ENCODE results near the gene ZNF787.
A peak's percentile ranks its signal among the peaks of the same experiment; 100 is the strongest.

Gene ZNF787

DNA sequence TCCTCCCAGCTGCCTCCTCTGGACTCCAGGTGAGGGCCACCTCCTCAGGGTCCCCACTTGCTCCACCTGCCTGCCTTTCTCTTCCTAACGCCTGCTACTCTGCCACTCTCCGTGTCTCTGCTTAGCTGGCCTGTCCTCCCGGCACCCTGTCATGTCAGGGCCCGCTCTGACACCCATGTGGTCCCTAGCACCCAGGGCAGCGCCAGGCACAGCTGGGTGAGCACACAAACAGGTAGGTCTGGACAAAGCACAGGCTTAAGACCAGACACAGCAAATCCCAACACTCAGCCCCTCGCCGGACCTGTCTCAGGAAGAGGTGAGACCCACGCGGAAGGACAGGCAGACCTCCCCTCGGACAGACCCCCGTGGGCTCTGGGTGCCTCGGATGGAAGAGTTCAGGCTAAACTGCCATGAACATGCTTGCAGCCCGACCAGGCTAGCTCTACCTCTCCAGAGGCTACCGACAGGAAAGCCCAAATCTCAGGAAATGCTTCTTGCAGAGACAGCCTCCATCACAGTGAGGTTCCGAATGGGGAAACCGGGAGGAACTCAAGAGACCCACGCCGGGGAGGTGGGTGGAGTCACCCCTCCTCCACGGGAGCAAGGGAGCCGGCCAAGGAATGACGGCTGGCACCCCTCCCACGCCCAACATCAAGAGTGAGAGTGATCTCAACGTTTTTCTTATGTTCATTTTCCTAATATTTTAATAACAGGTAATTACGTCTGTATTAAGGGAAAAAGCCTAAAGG is 12.5 kb downstream of the ZNF787 start:
- no peak for TF ChIP-seq CTCF (conservative IDR thresholded peaks at IDR 0.05)
- no peak overlapping the region for H3K27ac ChIP-seq

DNA sequence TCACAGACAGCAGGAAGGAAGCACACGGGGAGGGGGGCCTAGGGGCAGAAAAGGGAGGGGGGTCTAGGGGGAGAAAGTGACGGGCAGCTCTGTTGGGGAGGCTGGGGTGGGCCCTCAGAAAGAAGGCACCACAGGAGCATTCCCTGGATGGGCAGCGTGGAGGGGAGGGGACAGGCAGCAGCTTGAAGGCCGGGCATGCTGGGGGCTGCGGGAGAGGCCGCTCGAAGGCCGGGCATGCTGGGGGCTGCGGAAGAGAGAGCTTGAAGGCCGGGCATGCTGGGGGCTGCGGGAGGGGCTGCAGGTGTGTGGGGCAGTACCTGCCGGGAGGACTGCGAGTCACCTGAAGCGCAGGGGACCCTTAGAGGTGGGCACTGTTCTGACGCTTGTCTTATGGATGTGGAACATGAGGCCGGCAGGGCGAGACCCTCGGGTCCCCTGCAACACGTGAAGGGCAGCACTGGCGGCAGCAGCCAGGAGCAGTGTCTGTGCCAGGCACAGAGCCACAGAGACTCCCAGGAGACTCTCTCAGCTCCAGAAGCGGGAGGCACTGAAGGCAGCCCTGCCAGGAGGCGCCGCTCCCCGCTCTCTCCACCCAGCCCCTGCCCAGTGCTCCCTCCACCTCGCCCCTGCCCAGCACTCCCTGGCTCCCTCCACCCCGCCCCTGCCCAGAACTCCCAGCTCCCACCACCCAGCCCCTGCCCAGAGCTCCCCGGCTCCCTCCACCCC is 13.3 kb downstream of the ZNF787 start:
- TF ChIP-seq ZFX (IDR thresholded peaks at IDR 0.05) (no peak), CTCF (conservative IDR thresholded peaks at IDR 0.05) (no peak)
- no peak overlapping the region for H3K27ac ChIP-seq

GRCh38 chr19:56106993-56107392 is 14.1 kb downstream of the ZNF787 start:
- H3K27ac ChIP-seq = 0 out of 2 replicates have a peak overlapping the region, but pooled peaks have one; percentile 4
- TF ChIP-seq ZFX (IDR thresholded peaks at IDR 0.05) (no peak), CTCF (conservative IDR thresholded peaks at IDR 0.05) (no peak)

GRCh38 chr19:56106397-56106849 is 14.7 kb downstream of the ZNF787 start:
- no peak for TF ChIP-seq ZFX (IDR thresholded peaks at IDR 0.05)
- no peak for TF ChIP-seq CTCF (conservative IDR thresholded peaks at IDR 0.05)
- H3K27ac ChIP-seq = no peak overlapping the region

- H3K27ac ChIP-seq = peak overlapping the region; percentile 71
Measured at GRCh38 chr19:56105831-56106396, 15.2 kb downstream of the ZNF787 start.

GRCh38 chr19:56105090-56105701 is 15.9 kb downstream of the ZNF787 start:
- peak; percentile 91 for TF ChIP-seq CTCF (conservative IDR thresholded peaks at IDR 0.05)
- TF ChIP-seq ZFX (IDR thresholded peaks at IDR 0.05) = no peak
- peak overlapping the region; percentile 71 for H3K27ac ChIP-seq

DNA sequence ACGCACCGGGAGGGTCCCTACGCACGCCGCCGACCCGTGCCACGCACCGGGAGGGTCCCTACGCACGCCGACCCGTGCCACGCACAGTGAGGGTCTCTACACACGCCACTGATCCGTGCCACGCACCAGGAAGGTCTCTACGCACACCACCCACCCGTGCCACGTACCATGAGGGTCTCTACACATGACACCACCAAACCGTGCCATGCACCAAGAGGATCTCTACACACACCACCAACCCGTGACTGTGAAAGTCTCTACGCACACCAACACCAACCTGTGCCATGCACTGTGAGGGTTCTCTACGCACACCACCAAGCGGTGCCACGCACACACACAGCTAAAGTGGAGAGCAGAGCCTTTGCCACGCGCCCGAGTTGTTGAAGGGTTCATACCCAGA is 16.7 kb downstream of the ZNF787 start:
- no peak for TF ChIP-seq CTCF (conservative IDR thresholded peaks at IDR 0.05)
- TF ChIP-seq ZFX (IDR thresholded peaks at IDR 0.05) = no peak
- no peak overlapping the region; the same call in 1 of the 2 replicates for H3K27ac ChIP-seq

Data from C4-2B (cell line).